ENCODE results near the gene SLC30A7. TPM values are rescaled to one million over a fixed set of nuclear protein-coding genes. Genes with fewer than 3 reads are reported as not detected.

The SLC30A7 gene
- total and polyA plus RNA-seq, 2 donors from 2014 or later: 4.4 to 40.2 TPM

DNA sequence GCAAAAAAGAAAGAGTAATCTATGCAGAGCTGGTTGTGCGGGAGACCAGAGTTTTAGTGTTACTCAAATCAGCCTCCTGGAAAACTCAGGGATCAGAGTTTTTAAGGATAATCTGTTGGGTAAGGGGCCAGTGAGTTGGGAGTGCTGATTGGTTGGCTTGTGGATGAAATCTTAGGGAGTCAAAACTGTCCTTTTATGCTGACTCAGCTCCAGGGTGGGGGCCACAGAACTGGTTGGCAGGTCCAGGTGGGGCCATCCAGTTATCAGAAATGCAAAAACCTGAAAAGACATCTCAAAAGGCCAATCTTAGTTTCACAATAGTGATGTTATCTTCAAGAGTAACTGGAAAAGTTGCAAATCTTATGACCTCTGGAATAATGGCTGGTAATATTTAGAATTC, 4.5 kb upstream of the SLC30A7 start:
- TF ChIP-seq, protein P1, sequence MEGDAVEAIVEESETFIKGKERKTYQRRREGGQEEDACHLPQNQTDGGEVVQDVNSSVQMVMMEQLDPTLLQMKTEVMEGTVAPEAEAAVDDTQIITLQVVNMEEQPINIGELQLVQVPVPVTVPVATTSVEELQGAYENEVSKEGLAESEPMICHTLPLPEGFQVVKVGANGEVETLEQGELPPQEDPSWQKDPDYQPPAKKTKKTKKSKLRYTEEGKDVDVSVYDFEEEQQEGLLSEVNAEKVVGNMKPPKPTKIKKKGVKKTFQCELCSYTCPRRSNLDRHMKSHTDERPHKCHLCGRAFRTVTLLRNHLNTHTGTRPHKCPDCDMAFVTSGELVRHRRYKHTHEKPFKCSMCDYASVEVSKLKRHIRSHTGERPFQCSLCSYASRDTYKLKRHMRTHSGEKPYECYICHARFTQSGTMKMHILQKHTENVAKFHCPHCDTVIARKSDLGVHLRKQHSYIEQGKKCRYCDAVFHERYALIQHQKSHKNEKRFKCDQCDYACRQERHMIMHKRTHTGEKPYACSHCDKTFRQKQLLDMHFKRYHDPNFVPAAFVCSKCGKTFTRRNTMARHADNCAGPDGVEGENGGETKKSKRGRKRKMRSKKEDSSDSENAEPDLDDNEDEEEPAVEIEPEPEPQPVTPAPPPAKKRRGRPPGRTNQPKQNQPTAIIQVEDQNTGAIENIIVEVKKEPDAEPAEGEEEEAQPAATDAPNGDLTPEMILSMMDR (IDR thresholded peaks at IDR 0.05; ENCODE audit: borderline replicate concordance, extremely low read depth, insufficient read depth): no peak

GRCh38 chr1:100892554-100892953, 3.3 kb upstream of the SLC30A7 start:
- intact Hi-C loops (cut with DNase I): no loop called here
- no peaks in the 10 kb centered on the region for H3K27me3 ChIP-seq (ENCODE audit: control insufficient read depth, insufficient read depth, low read length)
- no peak overlapping the region for H3K27ac ChIP-seq (ENCODE audit: low read depth in 2 of 2, low read length in 2 of 2)
- no peaks in the 10 kb centered on the region for H3K9me3 ChIP-seq (ENCODE audit: control insufficient read depth in 2 of 3, insufficient read depth in 1 of 3, low read length in 3 of 3)
- TF ChIP-seq, protein P1 (IDR thresholded peaks at IDR 0.05; ENCODE audit: borderline replicate concordance, extremely low read depth, insufficient read depth): no peak
- H3K4me3 ChIP-seq (ENCODE audit: low read length in 3 of 3): no peak overlapping the region
- H3K9ac ChIP-seq (ENCODE audit: low read length in 3 of 3): no peak overlapping the region
- peaks cover 4 to 17% (median 8%) of the 10 kb centered on the region in 3 donors for H3K4me1 ChIP-seq (ENCODE audit: control insufficient read depth in 2 of 3, insufficient read depth in 2 of 3, low read depth in 1 of 3, low read length in 3 of 3)
- no peaks in the 10 kb centered on the region for H3K36me3 ChIP-seq (ENCODE audit: control insufficient read depth in 2 of 3, insufficient read depth in 3 of 3, low read length in 3 of 3)
- DNase-seq: no peak
- FAIRE-seq: no peak

More for the DNA sequence above, 4.5 kb upstream of the SLC30A7 start:
- Histone ChIP-seq H3K27ac (ENCODE audit: low read depth in 2 of 2, low read length in 2 of 2) (no peak overlapping the region), H3K36me3 (ENCODE audit: control insufficient read depth in 2 of 3, insufficient read depth in 3 of 3, low read length in 3 of 3) (no peaks in the 10 kb centered on the region), H3K27me3 (ENCODE audit: control insufficient read depth, insufficient read depth, low read length) (no peaks in the 10 kb centered on the region), H3K4me1 (ENCODE audit: control insufficient read depth in 2 of 3, insufficient read depth in 2 of 3, low read depth in 1 of 3, low read length in 3 of 3) (peaks cover 0 to 11% (median 3%) of the 10 kb centered on the region in 3 donors), H3K4me3 (ENCODE audit: low read length in 3 of 3) (no peak overlapping the region), H3K9me3 (ENCODE audit: control insufficient read depth in 2 of 3, insufficient read depth in 1 of 3, low read length in 3 of 3) (no peaks in the 10 kb centered on the region), H3K9ac (ENCODE audit: low read length in 3 of 3) (no peak overlapping the region)
- no peak for FAIRE-seq
- intact Hi-C loops (cut with DNase I): no loop called here
- DNase-seq: no peak

DNA sequence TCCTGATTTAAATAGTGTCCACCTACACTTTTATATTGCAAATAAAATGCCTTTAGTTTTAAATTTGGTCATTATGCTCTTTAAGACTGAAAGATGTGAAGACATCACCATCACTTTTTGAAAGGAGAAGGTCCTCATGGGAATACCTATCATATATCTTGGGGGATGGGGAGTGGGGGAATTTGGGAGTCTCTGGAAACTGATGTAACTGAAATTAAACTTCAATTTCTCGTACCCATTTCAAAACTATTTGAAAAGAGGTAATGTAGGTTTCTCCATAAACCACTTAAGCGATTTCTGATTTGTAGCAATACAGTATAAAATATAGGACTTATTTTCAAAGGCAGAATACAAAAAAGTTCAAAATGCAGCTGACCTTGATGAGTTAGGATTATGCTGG, 2.2 kb upstream of the SLC30A7 start:
- peaks cover 5 to 19% (median 8%) of the 10 kb centered on the region in 3 donors for H3K4me1 ChIP-seq (ENCODE audit: control insufficient read depth in 2 of 3, insufficient read depth in 2 of 3, low read depth in 1 of 3, low read length in 3 of 3)
- H3K9me3 ChIP-seq (ENCODE audit: control insufficient read depth in 2 of 3, insufficient read depth in 1 of 3, low read length in 3 of 3): no peaks in the 10 kb centered on the region
- DNase-seq (peak in 2 of 5 donors; percentile 6 to 10), FAIRE-seq (no peak)
- no peaks in the 10 kb centered on the region for H3K36me3 ChIP-seq (ENCODE audit: control insufficient read depth in 2 of 3, insufficient read depth in 3 of 3, low read length in 3 of 3)
- TF ChIP-seq, protein P1 (IDR thresholded peaks at IDR 0.05; ENCODE audit: borderline replicate concordance, extremely low read depth, insufficient read depth): no peak
- no peak overlapping the region for H3K27ac ChIP-seq (ENCODE audit: low read depth in 2 of 2, low read length in 2 of 2)
- intact Hi-C loops (cut with DNase I): no loop called here
- no peaks in the 10 kb centered on the region for H3K27me3 ChIP-seq (ENCODE audit: control insufficient read depth, insufficient read depth, low read length)
- H3K9ac ChIP-seq (ENCODE audit: low read length in 3 of 3): peak overlapping the region in 2 of 3 donors; percentile 22 to 83
- H3K4me3 ChIP-seq (ENCODE audit: low read length in 3 of 3): peak overlapping the region; percentile 97 to 100 (median 98)

All from kidney (tissue), 14 donors.